GM19193 (cell line): ENCODE results near the gene KCNA2.

Experiments used
- POLR2A ChIP-seq: IDR thresholded peaks from 4 replicates; pipeline ENCODE4 v1.6.1; 2011; ENCODE audit not compliant: insufficient read depth, insufficient read length; ENCODE audit errors: extremely low read depth

Gene KCNA2

GRCh38 chr1:110605901-110606656 lies at the start of gene KCNA2:
Gene KCNA2 (minus strand): TSS chr1:110606358. CDS start chr1:110604782, 1,576 bp downstream.
- no peak for TF ChIP-seq POLR2A

GRCh38 chr1:110650609-110651008 lies 44.5 kb upstream of the KCNA2 start:
- no peak for TF ChIP-seq POLR2A

DNA sequence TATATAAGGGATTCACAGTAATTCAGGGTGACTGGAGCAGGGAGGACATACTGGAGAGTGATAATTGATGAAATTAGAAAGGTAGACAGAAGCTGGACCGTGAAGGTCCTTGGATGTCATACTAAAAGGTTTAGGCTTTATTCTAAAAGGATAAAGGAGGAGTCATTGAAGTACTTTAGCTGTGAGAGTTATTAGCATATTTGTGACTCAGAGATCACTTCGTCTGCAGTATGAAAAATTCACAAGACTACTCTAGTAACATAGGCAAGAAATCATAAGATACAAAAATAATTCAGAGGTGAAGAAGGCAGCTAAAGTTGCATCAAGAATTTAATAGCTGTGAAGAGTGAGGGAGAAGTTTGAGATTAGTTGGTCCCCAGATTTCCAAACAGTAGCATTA lies 42.3 kb upstream of the KCNA2 start:
- TF ChIP-seq POLR2A, result no peak

DNA sequence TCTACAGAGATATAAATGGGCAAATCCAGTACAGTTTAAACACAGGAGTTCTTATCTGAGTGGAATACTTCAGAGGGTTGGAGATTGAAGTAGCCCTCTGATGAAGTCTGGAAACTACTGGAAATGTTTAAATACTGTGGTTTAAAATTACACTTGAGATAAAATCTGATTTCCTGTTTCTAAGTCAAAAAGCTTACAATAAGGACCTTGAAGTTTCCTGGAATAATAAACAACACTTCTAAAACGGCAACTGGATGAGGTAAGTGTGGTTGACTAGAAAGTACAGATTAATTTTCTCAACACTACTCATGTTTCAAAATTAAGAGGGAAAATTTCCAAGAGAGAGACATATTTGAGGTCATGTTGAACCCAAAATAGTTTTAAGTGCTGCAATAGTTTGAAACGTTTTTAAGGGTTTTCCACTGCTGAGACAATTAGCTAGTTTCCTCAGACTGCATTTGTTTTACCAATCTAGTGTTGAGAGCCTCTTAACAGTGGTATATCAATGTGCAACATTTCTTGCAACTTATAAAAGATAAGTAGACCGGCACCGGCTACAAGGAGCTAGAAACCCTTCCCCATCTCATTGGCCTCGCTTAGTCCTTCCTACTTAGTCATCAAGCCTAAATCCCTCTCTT lies 41.2 kb upstream of the KCNA2 start:
- TF ChIP-seq POLR2A, result no peak

GRCh38 chr1:110645821-110646735 lies 39.9 kb upstream of the KCNA2 start:
- TF ChIP-seq POLR2A, result no peak

DNA sequence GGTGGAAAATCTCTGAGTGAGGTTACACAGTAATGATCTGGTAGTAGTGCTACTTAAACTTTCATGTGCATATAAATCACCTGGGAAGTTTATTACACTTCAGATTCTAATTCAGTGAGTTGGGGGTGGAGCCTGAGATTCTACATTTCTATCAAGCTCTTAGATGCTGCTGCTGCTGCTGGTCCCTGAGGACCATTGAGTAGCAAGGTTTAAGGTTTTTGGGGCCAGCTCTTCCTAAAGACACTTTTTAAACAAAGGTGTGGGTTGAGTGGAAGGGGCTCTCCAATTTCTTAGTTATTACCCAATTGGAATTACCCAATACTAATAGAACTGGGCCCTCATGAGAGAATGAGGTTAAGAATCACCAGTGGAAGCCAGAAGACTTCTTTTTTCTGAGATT lies 39.1 kb upstream of the KCNA2 start:
- TF ChIP-seq POLR2A, result no peak

DNA sequence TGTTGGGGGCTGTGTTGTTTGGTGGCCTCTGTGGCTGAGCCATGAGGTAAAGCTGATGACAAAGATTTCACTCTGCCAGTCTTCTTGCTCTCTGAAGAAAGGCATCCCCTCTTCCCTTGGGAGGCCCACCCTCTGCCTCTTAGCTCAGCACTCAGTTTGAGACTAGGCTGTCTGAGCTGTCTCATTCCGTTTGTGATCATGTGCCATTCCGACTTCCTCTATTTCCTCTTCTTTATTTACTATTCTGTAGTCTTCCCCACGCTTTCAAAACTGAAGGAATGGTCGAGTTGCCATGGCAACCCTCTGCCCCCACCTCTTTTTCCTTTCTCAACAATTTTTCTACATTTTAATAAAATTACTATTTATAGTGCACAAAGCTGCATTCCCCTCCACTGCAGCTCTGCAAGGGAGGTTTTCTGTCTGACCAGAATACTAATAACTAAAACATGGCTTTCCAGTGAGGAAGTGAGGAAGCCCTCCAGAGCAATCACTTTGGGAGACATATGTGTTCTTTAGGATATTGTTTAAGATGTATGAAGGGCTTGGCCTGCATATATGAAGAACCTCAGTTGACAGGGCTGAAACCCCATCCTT lies 37.8 kb upstream of the KCNA2 start:
- TF ChIP-seq POLR2A, result no peak

- no peak for TF ChIP-seq POLR2A
Observed at GRCh38 chr1:110639724-110640386, 33.7 kb upstream of the KCNA2 start.

DNA sequence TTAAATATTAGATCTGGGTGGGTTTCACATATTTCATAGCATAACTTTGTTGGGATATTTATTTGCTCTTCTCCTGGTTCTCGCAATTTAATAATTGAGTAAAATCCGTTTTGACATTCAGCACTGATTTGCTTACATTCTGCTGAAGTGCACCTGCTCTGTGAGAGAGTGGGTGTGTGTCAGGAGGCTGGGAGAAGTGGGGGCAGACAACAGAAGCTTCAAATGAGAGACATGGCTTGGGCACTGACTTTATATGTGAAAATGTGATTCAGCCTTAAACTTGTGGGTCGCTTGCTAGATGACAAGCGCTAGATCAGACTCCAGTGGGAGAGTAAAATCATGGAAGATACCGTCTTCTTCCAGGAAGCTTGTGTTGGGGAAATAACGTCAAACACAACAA lies 32.4 kb upstream of the KCNA2 start:
- no peak for TF ChIP-seq POLR2A

DNA sequence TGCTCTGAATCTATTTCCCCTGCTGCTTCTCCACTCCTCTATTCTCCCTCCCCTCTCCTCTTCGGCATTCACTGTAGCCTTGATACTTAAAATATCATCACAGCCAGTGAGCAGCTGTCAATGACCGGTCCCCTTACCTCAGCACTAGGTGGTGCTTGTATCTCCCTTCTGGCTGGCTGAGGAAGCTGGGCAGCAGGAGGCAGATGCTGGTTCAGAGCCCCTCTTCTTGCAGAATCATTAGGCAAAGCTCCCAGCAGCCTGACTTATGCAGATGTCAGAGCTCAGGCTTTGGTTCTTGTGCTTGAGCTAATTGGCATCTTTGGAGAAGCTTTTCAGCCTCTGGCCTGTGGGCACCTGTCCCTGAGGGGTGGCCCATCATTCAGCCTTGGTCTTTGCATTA lies 31.9 kb upstream of the KCNA2 start:
- no peak for TF ChIP-seq POLR2A

DNA sequence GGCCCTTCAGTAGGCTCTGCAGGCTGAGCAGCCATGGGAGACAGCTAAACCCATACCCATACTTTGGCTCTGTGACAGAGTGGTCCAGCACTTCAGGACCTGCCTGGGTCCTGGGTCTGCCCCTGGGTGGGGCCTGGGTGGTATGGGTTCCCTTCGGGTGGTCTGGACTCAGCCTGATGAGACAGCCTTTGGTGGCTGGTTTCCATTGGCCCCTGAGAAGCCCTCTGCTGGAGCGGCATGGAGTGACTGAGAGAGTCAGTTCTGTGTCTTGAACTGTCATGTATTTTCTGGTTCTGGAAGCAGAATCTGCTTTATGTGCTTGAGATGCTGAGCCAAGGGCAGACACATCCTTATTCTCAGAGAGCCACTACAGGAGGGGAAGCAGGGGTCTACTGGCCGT lies 31.3 kb upstream of the KCNA2 start:
- no peak for TF ChIP-seq POLR2A

DNA sequence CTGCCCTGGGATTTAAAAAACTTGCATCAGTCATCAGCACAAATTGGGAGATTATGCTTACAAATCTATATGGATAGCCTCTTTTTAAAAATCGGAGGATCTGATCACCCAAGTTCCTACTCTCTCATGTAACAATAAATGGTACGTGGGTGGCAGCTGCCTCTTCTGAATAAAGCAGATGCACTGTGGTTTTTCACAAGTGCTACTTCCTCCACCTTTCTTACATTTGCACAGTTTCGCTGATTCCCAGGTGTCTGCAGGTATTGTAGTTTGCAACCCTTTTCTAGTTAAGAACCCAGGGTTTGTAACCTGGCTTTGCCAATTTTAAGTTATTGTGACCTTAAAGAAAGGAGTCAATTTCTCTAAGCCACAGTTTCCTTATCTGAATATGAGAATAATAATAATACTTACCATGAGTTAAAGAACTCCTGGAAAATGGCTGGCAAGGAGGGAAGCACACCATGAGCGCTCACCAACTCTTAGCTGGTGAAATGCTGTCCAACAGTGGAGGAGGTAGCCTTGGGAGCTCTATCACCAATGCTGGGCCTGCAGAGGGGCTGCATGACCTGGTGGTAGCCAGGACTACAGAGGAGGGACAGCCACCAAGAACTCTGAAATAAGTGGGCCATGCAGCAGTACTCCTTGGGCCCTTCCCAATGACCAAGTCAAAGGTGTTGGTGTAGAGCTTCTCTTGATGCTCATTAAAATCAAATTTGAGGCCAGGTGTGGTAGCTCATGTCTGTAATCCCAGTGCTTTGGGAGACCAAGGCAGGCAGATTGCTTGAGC lies 30.2 kb upstream of the KCNA2 start:
- TF ChIP-seq POLR2A, result no peak

- TF ChIP-seq POLR2A, result no peak
Observed at GRCh38 chr1:110635434-110635833, 29.3 kb upstream of the KCNA2 start.

DNA sequence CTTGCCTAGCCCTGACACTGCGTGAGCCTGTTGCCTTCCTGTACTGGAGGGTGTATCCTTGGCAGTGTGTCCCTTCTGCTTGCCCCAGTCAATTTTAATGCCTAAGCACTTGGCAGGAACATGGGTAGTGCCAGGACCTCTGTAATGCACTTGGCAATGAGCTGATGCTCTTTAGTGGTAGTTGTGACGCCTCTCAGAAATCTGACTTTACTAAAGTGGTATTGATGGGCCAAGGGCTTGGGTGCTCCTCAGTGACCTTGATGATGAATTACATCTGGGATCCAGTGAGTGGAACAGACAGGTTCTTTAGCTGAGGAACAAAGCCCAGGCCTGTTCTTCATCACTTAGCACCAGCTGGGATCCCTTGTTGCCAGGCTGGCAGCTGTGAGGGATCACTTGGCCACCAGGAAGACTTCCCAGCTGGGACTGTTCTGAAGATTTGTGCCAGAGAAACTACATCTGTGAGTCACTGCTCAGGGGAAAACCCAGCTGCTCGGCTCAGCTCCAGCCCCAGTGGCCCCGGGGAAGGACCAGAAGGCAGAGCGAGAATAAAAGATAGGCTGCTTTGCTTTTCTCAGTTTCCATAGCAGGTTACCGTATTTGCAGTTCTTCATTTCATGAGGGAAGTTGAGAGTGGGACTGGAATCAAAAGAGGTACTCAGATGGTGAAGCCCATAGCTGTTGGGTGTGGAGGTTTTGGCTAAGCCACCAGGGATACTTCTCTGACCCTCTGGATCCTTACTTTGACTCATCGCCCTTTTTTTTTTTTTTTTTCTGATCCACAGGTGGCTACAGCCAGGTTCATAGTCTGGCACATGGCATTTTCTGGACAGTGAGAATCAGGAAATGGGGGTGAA lies 28.5 kb upstream of the KCNA2 start:
- peak; percentile 37 for TF ChIP-seq POLR2A

- TF ChIP-seq POLR2A, result no peak
Observed at GRCh38 chr1:110634086-110634454, 27.9 kb upstream of the KCNA2 start.
